ENCODE data around the gene TBCE. TPM values are rescaled to one million over a fixed set of nuclear protein-coding genes. Genes with fewer than 3 reads are reported as not detected.

Gene TBCE
- total RNA-seq, 4 donors from 2014 or later: 17.6 to 58.6 (median 36.4) TPM

GRCh38 chr1:235401251-235401650, 34.0 kb downstream of the TBCE start:
- Histone ChIP-seq H3K27me3 (no peaks in the 10 kb centered on the region), H3K36me3 (no peaks in the 10 kb centered on the region), H3K4me1 (no peaks in the 10 kb centered on the region), H3K27ac (no peak overlapping the region), H3K4me3 (no peak overlapping the region), H3K9me3 (no peaks in the 10 kb centered on the region)
- TF ChIP-seq CTCF (IDR thresholded peaks at IDR 0.05): no peak
- no peak for TF ChIP-seq POLR2A (IDR thresholded peaks at IDR 0.05)
- DNase-seq: no peak

- no peaks in the 10 kb centered on the region for H3K36me3 ChIP-seq
- H3K27ac ChIP-seq: no peak overlapping the region
- H3K4me3 ChIP-seq: no peak overlapping the region
- H3K4me1 ChIP-seq: no peaks in the 10 kb centered on the region
- DNase-seq: no peak
- TF ChIP-seq CTCF (IDR thresholded peaks at IDR 0.05): no peak
- no peak for TF ChIP-seq POLR2A (IDR thresholded peaks at IDR 0.05)
- H3K27me3 ChIP-seq: no peaks in the 10 kb centered on the region
- H3K9me3 ChIP-seq: no peaks in the 10 kb centered on the region
These were observed 35.4 kb downstream of the TBCE start for GRCh38 chr1:235402457-235403200.

- H3K4me3 ChIP-seq: no peak overlapping the region
- H3K27me3 ChIP-seq: no peaks in the 10 kb centered on the region
- peaks cover 0 to 7% (median 0%) of the 10 kb centered on the region in 4 donors for H3K4me1 ChIP-seq
- DNase-seq: no peak
- H3K36me3 ChIP-seq: no peaks in the 10 kb centered on the region
- H3K9me3 ChIP-seq: no peaks in the 10 kb centered on the region
- no peak overlapping the region for H3K27ac ChIP-seq
- no peak for TF ChIP-seq CTCF (IDR thresholded peaks at IDR 0.05)
- no peak for TF ChIP-seq POLR2A (IDR thresholded peaks at IDR 0.05)
These were observed 36.4 kb downstream of the TBCE start for GRCh38 chr1:235403593-235403992.

GRCh38 chr1:235404190-235404589, 37.0 kb downstream of the TBCE start:
- TF ChIP-seq CTCF (IDR thresholded peaks at IDR 0.05): no peak
- no peak for TF ChIP-seq POLR2A (IDR thresholded peaks at IDR 0.05)
- H3K36me3 ChIP-seq: no peaks in the 10 kb centered on the region
- no peaks in the 10 kb centered on the region for H3K9me3 ChIP-seq
- no peak for DNase-seq
- H3K27ac ChIP-seq: no peak overlapping the region
- H3K27me3 ChIP-seq: no peaks in the 10 kb centered on the region
- peaks cover 0 to 11% (median 0%) of the 10 kb centered on the region in 4 donors for H3K4me1 ChIP-seq
- no peak overlapping the region for H3K4me3 ChIP-seq

GRCh38 chr1:235407419-235407818, 40.2 kb downstream of the TBCE start:
- H3K9me3 ChIP-seq: no peaks in the 10 kb centered on the region
- no peak overlapping the region for H3K27ac ChIP-seq
- H3K36me3 ChIP-seq: no peaks in the 10 kb centered on the region
- peaks cover 0 to 14% (median 0%) of the 10 kb centered on the region in 4 donors for H3K4me1 ChIP-seq
- H3K27me3 ChIP-seq: no peaks in the 10 kb centered on the region
- no peak overlapping the region for H3K4me3 ChIP-seq
- TF ChIP-seq POLR2A (IDR thresholded peaks at IDR 0.05) (no peak), CTCF (IDR thresholded peaks at IDR 0.05) (no peak)
- DNase-seq: no peak

Measured in Peyer's patch (tissue), 4 donors.